Femur (tissue), 1 donor: ENCODE results near the gene LYZL1.
"Not testable (repeated sequence)": the region's sequence is repeated elsewhere in the genome, so short reads cannot be mapped to it uniquely, and the experiment has no call there.

Experiments used
- DNase-seq: peaks from one replicate; pipeline ENCODE4 v3.0.0-alpha.2; 2017

The LYZL1 gene

GRCh38 chr10:29310463-29310862, 21.6 kb downstream of the LYZL1 start:
- not testable (repeated sequence) for DNase-seq

DNA sequence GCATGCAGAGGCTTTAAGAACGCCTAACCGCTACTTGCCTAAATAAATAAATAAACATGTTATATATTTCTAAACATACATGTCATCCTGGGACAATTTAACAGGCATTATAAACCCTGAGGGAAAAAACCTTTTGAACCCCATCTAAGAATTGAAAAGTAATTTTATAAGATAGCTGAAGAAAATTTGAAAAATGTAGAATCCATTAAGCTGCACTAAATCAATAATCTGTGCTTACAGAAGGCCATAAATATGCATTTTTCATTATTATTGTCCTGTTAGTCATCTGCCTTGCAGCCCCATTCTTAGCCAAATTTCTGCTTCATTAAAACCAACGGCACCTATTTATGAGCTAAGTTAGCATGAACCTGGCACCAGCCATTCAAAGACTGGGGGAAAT, 24.2 kb downstream of the LYZL1 start:
- no peak for DNase-seq

DNA sequence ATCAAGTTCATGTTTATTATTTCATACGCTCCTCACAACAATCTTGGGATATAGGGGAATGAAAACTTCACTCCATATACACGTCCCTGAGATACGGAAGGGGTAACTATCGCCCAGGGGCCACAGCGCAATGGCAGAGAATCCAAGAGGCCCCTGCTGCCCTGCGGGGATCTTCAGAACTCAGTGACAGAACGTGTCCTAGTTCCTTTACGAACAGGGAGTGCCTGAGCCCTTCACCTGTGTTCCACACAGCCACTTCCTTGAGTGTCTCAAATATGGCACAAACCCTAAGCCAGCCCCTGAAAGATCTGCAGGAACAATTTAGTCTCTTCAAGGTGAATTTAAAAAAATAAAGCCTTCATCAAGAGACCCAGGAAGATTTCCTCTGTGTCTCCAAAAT, 25.9 kb downstream of the LYZL1 start:
- no peak for DNase-seq

- DNase-seq: no peak
These were observed 26.9 kb downstream of the LYZL1 start for GRCh38 chr10:29315814-29316213.

DNA sequence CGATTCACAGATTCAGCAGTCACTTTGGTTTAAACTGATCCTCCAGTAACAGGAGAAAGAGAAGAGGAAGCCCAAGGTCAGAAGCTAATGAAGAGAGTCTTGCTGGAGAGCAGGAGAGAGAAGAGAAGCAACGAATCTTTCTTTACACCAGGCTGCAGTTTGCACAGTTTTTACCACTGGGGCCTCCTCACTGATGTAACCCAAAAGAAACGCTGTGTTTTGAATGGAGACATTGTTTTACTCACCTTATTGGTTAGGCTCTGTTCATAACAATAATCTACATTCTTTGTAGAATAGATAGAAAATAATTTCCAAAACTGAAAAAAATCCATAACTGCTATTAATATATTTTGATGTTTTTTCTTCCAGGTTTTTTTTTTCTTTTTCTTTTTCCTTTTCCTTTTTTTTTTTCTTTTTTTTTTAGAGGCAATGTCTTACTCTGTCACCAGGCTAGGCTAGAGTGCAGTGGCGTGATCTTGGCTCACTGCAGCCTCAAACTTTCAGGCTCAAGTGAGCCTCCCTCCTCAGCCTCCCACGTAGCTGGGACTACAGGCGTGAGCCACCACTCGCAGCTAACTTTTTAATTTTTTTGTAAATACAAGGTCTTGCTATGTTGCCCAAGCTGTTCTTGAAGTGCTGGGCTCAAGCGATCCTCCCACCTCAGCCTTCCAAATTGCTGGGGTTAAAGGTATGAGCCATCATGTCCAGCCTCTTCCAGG, 27.6 kb downstream of the LYZL1 start:
- DNase-seq: no peak

GRCh38 chr10:29317027-29317420, 28.2 kb downstream of the LYZL1 start:
- DNase-seq: no peak

DNA sequence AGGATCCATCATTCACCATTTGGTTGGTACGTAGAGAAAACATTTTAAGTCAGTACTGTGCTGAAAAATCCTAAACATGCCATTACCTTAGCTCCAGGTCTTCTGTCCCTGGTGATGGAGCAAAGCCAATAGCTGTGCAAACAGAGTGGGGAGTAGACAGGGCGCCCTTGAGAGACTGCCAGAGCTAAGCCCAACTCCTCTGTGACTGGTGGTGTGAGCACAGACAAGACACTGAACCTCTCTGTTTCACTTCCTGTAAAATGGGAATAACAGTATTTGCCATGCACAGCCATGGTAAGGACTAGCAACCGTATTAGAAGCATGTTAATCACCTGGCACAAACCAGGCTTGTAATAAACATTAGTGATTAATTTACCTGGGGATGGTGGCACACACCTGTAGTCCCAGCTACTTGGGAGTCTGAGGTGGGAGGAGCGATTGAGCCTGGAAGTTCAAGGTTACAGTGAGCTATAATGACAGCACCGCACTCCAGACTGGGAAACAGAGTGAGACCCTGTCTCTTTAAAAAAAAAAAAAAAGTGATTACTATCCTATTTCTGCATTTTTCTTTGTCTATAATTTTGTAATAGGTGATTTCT, 28.7 kb downstream of the LYZL1 start:
- DNase-seq: no peak

GRCh38 chr10:29318141-29319071, 29.5 kb downstream of the LYZL1 start:
- peak; percentile 87 for DNase-seq

DNA sequence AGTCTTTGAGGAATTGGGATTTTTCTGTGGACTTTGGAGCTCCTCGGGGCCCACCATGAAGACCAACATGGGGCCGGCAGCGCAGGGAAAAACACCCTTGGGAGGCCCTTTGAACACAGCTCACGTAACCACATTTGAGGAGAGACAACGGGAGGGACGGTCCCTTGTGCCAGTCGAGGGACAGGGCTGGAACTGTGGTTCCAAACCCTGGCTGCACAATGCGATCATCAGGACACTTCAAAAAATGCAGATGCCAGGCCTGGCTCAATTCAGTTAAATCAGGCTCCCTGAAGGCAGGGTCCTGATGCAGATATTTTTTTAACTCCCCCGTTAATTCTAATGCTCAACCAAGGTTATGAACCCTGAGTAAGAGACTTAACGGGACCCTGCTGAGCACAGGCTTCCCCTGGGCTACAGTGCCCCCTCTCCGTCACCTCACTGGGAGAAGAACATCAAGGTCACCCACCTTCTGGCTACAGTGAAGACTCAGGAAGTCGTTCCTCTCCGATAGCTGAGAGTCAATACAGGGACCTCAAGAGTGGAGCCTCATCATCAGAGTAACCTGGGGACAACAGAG, 30.4 kb downstream of the LYZL1 start:
- DNase-seq: no peak

GRCh38 chr10:29320680-29321121, 31.8 kb downstream of the LYZL1 start:
- not testable (repeated sequence) for DNase-seq

GRCh38 chr10:29321656-29322055, 32.8 kb downstream of the LYZL1 start:
- DNase-seq: no peak

- peak; percentile 44 for DNase-seq
These were observed 34.0 kb downstream of the LYZL1 start for GRCh38 chr10:29322918-29323317.

GRCh38 chr10:29323367-29323766, 34.5 kb downstream of the LYZL1 start:
- DNase-seq: no peak

GRCh38 chr10:29324220-29324841, 35.5 kb downstream of the LYZL1 start:
- no peak for DNase-seq

DNA sequence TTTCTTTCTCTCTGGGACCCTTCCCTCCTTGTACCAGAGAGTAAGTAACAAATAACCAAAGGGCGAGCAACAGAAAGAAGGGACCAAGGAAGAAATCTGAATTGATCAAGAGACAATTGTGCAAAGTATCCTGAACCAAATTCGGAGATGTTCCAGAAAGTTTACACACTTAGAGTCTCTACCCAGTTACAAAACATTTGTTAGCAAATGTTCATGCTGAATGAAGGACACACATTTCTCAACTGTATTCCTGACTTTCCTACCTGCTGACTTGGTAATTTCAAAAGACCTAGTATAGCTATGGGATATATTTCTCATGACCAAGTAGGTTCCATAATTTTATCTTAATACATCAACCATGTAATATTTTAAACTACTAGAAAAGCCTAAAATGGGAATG, 37.4 kb downstream of the LYZL1 start:
- no peak for DNase-seq

DNA sequence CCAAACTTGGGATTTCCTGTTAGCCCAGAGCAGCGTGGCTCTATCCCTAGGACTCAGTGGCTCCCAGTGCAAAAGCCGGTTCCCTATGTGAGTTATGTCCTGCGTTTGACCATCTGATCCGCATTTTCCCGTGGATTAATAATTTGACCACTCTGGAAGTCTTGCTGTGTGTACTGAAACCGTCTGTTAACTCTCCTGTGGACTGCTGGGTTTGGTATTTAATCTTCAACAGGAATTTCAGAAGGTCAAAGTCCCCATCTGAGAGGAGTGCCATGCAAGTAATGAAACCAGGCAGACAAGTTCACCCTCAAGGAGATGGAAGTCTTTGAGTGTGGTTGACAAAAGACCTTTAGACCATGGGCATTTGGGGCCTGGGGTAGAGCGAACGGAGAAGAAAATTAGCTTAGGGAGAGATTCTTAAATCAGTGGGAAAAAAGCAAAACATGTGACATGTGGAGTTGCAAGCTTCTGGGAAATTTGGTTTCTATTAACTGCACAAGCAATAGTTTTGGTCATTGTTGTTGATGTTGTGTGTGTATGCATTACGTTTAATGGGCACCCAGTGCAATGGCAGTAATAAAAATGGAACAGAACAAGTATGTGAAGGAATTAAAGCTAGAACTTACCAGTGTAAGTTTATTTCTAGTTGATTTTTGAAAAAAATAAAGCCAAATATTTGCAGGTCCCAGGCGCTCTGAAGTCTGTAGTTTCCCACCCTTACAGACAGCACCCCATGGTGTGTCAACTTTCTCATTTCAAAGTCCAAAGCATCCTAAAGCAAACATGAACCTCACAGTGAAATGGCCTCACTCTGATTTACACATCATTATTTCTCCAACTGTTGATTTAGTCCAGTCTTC, 38.2 kb downstream of the LYZL1 start:
- DNase-seq: no peak

DNA sequence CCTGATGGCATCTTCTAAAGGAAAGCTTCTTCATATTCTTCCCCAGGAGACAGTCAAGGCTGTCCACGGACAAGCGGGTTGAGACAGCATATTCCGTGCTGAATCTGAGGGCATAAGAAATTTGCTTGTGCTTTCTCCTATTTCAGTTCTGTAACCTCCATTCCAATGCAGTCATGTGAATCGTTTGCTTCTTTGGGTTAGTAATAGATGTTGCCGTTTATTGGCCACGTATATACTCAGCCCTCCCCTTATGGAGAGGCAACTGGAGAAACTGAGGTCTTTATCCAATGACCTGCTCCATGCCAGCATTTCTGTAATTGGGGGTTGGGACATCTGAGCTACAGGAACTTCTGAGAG, 38.9 kb downstream of the LYZL1 start:
- no peak for DNase-seq

DNA sequence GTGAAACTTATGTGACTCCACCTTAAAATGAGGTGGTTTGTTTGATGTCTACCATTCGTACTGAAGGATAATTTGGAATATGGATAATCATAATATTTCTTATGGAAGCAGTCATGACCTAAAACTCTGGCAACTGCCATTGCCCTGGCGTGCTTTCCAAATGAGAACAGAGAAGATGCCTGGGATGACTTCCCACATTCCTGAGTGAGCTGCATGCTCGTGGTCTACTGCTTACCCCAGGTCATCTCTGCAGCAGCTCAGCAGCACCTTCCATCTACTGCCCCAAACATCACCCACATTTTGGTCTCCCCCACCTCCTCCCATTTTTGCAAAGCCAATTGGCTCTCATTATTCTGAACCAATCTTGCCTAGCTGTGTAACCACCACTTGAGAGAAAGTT, 40.1 kb downstream of the LYZL1 start:
- peak; percentile 77 for DNase-seq

- DNase-seq: no peak
These were observed 40.5 kb downstream of the LYZL1 start for GRCh38 chr10:29329420-29329819.

DNA sequence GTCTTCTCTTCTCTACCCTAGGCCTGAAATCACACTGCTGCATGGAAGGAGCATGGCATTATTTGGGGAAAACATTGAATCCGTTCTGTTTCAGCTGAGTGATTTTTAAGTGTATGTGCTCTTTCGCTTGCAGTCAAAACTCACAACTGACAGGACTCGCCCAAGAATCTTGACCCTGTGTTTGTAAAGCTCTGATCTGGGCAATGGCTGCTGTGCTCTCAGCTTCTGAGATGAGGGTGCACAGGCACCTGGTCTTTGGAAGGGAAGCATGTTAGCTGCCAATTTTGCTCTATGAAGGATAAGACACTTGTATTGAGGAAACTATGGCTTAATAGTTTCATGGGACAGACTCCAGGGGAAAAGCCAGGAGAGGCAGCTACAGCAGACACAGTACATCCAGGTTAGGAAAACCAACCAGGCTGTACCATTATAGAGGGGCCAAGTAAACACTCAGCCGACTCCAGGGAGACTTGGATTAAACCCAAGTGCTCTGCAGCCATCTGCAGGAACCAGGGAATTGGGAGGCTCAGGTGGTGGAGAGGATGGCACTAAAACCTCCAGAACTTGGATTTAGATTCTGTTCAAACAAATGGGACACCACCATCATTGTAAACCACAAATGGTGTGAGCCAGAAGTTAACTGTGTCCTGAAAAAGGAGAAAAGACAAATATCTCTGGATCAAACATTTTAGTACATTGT, 43.3 kb downstream of the LYZL1 start:
- DNase-seq: no peak

DNA sequence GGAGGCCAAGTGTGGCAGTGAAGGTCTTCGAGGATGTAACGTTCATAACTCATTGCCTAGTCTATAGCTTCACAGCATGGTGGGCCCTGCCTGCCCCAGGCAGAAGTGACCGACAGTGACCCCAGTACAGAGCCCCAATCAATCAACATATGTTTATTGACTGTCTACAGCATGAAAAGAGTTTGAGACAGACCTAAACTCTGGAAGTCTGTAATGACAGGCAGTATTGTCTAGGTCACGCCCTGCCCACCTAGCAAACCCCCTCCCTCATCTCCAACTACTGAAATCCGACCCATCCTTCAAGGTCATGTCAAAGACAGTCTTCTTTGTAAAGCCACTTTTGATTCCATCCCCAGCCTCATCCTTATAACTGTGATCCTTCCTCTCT, 43.9 kb downstream of the LYZL1 start:
- DNase-seq: no peak
